NK-92 (cell line): ENCODE measurements around the gene PLIN3.
A peak's percentile ranks its signal among the peaks of the same experiment; 100 is the strongest.
"Not testable (repeated sequence)": the region's sequence is repeated elsewhere in the genome, so short reads cannot be mapped to it uniquely, and the experiment has no call there.

Experiments used
- DNase-seq: peaks from one replicate; lab custom pipeline; 2025; ENCODE audit not compliant: unreplicated experiment; lab: John Stamatoyannopoulos, UW

Gene PLIN3, protein sequence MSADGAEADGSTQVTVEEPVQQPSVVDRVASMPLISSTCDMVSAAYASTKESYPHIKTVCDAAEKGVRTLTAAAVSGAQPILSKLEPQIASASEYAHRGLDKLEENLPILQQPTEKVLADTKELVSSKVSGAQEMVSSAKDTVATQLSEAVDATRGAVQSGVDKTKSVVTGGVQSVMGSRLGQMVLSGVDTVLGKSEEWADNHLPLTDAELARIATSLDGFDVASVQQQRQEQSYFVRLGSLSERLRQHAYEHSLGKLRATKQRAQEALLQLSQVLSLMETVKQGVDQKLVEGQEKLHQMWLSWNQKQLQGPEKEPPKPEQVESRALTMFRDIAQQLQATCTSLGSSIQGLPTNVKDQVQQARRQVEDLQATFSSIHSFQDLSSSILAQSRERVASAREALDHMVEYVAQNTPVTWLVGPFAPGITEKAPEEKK

GRCh38 chr19:4867534-4868285 is at the start of gene PLIN3:
Gene PLIN3 (minus strand): TSS chr19:4867667. CDS start chr19:4861394, 6,273 bp downstream.
- no peak for DNase-seq

DNA sequence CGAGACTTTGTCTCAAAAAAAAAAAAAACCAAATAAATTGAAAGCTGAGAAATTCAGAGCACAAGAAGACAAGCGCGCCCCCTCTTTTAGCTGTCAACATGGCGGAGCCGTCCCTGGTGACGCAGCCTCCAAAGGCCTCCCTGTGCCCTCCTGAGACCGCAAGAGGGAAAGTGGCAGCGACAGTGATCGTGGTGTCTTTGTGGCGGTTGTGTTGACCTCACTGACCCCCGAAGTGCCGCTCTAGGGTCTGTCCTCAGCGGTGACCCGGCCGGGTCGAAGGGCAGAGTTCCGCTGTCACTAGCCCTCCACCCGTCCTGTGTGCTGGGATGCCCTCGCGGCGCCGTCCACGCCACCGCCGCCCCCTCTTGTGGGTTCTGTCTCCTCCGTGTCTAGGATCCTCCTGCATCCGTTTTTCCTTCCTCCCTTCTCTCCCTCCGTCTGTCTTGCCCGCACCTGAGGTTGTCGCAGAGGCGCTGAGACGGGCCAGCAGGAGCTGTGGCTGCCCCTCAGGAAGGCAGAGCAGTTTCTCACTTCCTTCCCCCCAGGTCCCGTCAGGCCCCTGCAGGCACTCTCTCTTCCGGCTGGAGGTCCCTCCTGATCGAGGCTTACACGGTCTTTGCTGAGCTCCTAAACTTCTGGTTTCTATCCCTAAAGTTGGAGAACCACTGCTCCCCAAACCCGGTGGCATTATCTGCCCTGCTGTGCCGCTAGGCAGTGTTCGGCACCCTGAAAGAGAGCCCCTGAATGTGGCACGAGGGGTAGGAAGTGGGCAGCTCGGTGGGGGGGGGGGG is 49.0 kb upstream of the PLIN3 start:
- no peak for DNase-seq

DNA sequence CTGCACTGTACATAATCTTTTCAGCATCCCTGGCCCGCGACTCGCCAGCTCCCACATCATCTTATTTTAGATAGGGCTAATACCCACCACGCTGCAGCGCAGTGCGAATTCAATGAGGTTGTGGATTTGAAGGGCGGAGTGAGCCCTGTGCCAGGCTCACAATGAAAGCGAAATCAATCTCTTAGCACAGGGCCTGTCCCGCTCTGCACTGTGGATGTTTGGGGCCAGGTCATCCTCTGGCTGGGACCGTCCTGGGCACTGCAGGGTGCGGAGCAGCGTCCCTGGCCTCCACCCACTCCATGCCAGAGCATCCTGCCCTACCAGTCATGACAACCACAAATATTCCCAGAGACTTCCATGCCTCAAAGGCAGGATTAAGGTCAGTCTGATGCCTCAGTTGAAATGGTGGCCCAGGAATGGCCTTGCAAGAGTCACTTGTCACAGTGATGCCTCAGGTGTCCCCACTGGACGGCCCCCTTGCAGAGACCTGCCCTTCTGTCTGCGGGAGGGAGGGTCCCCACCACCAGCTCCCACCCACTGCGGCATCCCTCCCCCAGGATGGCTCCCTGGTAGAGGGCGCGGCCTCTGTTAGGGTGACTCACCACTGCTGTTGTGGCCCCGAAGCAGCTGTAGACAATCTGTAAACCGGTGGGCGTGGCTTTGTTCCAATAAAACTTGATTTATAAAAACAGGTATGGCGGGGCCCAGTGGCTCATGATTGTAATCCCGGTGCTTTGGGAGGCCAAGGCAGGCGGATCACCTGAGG is 47.5 kb upstream of the PLIN3 start:
- DNase-seq = no peak

GRCh38 chr19:4913996-4914735 is 46.7 kb upstream of the PLIN3 start:
- no peak for DNase-seq

DNA sequence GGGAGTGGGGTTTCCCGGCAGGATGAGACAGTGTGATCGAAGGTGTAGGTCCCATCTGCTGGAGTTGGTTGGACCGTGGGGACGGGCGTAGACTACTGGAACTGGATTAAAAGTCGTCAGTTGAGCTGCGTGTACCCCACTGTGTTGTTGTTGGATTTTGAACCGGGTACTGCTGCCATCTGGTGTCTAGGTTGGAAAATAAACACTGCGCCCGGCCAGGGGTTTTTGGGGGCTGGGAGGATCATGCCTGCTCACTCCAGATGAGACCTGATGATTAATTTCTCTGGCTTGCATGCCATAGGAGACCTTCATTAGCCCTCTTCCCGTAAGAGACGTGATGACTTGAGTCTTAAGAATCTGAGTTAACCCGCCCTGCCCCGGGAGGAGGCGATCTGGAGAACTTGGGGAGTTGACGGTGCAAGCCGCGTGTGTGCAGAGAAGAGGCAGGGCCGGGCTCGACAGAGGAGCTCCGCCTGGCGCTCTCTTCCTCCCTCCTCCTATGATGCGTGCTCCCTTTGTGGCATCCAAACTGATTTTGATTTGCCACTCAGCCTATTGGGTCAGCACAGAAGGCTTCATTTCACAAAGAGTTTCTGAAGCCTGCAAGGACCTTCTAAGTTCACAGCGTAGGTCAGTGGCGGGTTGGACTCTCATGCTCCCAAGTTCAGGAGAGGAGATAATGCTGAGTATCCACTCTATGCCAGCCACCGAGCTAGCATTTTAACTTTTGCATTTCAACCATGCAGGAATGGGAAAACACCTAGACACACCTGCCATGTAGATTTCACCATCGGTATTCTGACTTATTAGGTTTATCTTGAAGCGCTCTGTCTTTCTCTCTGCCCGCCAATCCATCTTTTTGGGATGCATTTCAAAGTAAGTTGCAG is 44.6 kb upstream of the PLIN3 start:
- DNase-seq = no peak

GRCh38 chr19:4911314-4911713 is 43.8 kb upstream of the PLIN3 start:
- no peak for DNase-seq

- no peak for DNase-seq
Observed at GRCh38 chr19:4910594-4911281, 43.3 kb upstream of the PLIN3 start.

DNA sequence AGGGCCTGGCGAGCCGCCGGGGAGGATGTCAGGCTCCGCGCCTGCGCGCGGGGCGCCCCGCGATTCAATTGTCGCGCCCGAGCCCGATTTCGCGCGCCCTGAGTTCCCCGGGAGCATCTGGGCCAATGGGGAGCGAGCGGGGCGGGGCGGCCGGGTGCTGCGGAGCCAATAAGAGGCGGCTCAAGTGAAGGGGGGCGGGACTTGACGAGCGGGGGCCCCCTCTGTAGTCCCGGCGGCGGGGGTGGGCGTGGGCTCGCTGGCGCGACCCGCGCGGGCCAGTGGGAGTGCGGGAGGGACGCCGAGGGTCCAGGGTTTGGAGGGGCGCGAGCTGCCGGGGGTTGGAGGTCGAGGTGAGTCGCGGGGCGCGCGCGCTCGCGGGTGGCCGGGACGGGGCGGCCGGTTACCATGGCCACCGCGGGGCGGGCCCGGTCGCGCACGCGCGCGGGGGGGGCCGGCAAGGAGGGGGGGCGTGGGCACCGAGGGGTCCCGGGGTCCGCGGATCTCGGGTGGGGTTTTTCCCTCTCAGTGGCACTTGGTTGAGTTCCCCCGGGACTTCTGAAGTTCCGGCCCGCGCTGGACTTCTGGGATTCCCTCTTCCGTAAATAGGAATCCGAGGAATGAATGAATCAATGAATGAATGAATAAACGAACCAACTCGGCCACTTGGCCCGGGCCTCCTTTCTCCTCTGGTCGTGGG is 42.6 kb upstream of the PLIN3 start:
- DNase-seq = peak; percentile 57

DNA sequence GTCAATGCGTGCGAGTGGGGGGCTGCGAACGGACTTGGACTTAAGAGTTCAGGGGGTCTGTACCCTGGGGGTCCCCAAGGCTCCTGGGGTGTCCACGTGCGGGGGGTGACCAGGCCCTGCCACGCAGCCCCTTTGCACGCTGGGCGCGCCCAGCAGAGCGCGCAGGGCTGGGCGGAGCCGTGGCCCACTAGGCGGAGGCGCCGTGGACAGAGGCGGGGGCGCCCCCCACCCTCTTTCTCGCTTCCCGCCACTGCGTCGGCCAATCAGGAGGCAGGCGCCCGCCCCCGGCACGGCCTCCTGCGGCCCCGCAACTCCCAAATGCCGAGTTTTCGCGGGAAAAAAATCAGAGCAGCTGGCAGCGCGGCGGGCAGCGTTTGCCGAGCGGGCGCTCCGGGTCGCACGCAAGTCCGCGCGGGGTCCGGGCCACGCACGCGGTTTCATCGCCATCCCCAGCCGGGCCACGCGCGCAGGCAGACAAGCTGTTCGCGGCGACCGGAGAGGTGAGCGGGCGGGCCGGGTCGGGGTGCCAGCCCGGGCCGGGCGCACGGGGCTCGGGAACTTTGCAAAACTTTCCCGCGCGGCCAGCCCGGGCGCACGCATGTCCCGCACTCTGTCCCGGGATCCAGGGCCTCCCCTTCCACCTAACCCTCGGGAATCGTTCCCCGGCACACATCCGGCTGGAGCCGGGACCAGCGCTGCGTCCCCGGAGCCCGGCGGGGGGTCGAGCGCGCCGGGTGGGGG is 41.9 kb upstream of the PLIN3 start, which contains the start of gene UHRF1:
UHRF1 (plus strand) TSS at position 346 of the 741 bp plus-strand sequence. CDS start 1,385 bp downstream, outside the sequence.
- no peak for DNase-seq

DNA sequence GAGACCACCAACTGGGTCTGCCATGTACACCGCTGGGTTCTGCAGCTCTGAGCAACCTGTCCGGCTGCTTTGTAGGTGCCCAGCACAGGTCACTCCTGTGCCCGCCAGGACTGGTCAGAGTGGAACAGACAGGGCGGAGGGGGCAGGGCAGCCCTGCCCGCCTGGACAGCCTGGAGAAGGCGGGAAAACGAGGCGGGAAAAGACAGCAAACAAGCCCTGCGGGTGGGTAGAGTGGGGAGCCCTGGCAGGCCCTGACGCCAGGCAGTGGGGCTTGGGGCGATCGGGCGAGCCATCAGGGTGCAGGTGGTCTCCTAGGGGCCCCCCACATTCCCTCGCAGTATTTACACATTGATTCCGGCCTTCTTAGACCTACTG is 41.3 kb upstream of the PLIN3 start:
- no peak for DNase-seq

GRCh38 chr19:4908360-4908759 is 40.9 kb upstream of the PLIN3 start:
- no peak for DNase-seq

DNA sequence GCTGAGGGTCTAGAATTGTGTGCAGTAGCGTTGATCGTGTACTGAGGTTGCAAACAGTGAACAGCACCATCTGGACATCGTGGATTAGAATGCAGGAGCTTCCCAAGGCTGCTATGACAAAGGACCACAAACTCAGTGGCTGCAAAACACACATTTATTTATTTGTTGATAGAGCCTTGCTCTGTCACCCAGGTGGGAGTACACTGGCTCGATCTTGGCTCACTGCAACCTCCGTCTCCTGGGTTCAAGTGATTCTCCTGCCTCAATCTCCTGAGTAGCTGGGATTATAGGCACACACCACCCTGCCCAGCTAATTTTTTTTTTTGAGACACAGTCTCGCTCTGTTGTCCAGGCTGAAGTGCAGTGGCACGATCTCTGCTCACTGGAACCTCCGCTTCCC is 39.5 kb upstream of the PLIN3 start:
- no peak for DNase-seq

- no peak for DNase-seq
Observed at GRCh38 chr19:4904481-4904880, 37.0 kb upstream of the PLIN3 start.

- no peak for DNase-seq
Observed at GRCh38 chr19:4902796-4903195, 35.3 kb upstream of the PLIN3 start, which contains the start of gene ARRDC5. Gene ARRDC5 (minus strand): TSS chr19:4902896. CDS start chr19:4902825, 71 bp downstream.

DNA sequence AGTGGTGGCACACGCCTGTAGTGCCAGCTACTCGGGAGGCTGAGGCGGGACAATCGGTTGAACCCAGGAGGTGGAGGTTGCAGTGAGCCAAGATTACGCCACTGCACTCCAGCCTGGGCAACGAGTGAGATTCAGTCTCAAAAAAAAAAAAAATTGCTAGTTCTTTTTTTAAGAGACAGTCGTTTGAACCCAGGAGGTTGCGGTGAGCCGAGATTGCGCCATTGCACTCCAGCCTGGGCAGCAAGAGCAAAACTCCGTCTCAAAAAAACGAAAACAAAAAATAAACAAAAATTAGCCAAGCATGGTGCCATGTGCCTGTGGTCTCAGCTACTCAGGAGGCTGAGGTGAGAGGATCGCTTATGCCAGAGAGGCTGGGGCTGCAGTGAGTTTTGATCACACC is 33.4 kb upstream of the PLIN3 start:
- not testable (repeated sequence) for DNase-seq

DNA sequence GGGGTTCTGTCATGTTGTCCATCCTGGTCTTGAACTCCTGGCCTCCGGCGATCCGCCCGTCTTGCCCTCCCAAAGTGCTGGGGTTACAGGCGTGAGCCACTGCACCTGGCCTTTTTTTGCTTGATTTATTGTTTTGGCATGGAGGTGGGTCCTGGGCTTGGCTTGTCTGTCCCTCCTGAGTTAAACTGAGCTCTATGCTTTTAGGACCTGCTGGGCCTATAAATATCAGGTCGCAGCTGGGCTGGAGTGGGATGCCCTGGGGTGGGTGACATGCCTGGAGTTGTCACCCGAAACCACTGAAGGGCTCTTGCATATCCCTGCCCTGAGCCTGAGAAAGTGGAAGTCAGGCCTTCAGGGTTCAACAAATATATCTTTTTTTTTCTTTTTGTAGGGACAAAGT is 29.7 kb upstream of the PLIN3 start:
- no peak for DNase-seq

- no peak for DNase-seq
Observed at GRCh38 chr19:4896372-4896771, 28.9 kb upstream of the PLIN3 start.
